ENCODE measurements around the gene CSNK2A2.

CSNK2A2 gene

DNA sequence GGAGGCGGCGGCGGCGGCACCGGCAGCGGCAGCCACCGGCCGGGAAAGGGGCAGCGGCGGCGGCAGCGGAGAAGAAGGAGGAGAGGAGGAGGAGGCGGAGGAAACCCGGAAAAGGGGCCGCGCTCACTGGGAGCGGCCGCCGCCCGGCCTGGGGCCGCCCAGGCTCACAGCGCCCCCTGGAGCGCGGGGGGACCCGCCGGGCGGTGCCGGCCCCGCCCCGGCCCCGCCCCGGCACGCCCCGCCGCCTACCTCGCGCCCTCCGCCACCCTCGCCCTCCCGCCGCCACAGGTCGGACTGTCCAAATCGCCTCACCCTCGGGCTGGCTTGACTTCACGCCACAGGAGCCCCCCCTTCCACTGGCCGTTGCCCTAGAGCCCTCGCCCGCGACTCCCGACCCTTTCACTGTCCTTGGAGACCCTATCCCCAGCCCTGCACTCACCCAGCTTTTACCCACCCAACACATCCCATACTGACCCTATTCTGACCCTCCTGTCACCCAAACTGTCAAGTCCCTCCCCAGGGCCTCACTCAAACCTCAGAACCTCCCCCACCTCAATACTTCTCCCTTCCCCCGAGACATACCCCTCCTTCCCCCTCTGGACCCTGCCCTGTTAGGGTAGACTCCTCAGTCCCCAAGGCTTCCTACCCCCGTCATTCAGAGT lies at the start of gene CSNK2A2:
Gene CSNK2A2 (minus strand): TSS at position 85 of the 662 bp plus-strand sequence. CDS start 370 bp downstream, outside the sequence.
- DNase-seq (ENCODE audit: low read depth in 1 of 2, low spot score in 1 of 2) = peak; percentile 36 to 64

DNA sequence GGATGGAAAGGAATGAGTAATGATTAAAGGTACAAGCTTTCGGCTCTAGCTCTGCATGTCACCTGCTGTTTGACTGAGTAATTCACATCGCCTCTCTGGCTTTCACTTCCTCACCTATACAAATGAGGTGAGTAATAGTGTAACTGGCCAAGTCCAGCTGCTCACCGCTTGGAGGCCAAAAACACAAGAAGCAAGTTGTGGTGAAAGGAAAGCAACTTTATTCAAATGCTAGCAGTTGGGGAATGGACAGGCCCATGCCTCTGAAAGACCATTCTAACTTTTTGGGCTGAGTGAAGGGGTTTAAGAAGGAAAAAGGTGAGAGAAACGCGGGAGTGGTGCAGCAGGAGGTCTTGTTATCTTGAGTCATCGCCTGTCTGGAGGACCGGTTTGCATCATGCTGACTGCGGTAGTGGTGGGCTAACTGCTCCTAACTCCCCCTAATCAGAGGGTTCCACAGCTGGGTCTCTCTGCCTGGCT lies 45.7 kb upstream of the CSNK2A2 start:
- no peak for DNase-seq (ENCODE audit: low read depth in 1 of 2, low spot score in 1 of 2)

- no peak for DNase-seq (ENCODE audit: low read depth in 1 of 2, low spot score in 1 of 2)
Measured at GRCh38 chr16:58236831-58237230, 38.9 kb upstream of the CSNK2A2 start.

- DNase-seq (ENCODE audit: low read depth in 1 of 2, low spot score in 1 of 2) = peak; percentile 10 to 33
Measured at GRCh38 chr16:58236231-58236690, 38.4 kb upstream of the CSNK2A2 start.

GRCh38 chr16:58235663-58236062 lies 37.8 kb upstream of the CSNK2A2 start:
- DNase-seq (ENCODE audit: low read depth in 1 of 2, low spot score in 1 of 2) = no peak

DNA sequence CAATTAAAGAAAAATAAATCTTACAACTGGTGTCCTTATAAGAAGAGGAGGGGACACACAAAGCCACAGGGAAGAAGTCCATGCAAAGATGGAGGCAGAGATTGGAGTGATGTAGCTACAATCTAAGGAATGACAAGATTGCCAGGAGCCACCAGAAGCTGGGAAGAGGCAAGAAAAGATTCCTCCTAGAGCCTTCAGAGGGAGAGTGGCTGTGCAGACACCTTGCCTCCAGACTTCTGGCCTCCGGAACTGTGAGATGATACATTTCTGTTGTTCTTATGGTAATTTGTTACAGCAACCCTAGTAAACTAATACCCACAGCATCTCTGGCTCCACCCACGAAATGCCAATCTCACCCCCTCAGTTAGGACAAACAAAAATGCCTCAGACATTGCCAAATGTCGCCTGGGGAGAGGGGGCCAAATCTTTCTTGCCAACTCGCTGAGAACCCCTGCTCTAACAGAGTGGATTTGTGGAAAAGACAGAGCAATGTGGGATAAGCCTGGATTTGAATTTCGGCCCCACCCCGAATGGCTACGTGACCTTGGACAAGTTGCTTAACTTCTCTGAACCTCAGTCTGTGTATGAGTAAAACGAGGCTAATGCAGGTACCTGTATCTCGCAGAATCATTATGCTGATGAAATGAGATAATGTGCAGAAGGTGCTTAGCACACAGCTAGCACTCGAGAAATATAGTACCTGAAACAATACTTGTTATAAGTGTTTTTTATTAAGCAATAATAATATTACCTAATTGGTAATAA lies 37.1 kb upstream of the CSNK2A2 start:
- DNase-seq (ENCODE audit: low read depth in 1 of 2, low spot score in 1 of 2) = no peak

GRCh38 chr16:58230259-58230658 lies 32.4 kb upstream of the CSNK2A2 start:
- no peak for DNase-seq (ENCODE audit: low read depth in 1 of 2, low spot score in 1 of 2)

- DNase-seq (ENCODE audit: low read depth in 1 of 2, low spot score in 1 of 2) = no peak
Measured at GRCh38 chr16:58226790-58227189, 28.9 kb upstream of the CSNK2A2 start.

DNA sequence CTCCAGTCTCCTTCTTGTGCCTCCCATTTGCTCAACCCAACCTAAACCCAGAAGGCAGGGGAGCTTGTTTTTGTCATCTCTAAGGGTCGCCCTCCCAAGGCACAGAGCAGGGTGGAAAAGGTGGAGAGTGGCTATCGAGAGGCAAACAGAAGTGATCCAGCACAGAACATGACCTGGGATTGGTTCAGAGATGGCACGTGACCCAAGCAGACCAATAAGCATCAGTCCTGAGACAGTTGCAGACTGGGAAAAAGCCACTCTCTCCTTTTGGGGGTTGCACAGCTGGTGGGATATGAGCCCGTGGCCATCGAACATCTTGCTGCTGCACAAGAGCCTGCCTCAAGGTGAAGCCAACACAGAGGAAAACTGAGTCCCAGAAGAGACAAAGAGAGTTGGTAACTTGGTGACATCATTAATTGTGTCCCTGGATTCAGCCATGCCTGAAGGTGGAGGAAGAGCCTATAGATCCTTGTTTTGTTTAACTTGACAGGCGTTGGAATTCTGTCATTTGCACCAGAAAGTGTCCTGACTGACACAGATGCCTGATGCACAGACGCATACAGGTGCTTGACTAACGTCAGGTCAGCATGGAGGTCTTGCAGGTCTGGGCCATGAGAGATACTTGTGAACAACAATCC lies 28.2 kb upstream of the CSNK2A2 start:
- no peak for DNase-seq (ENCODE audit: low read depth in 1 of 2, low spot score in 1 of 2)

DNA sequence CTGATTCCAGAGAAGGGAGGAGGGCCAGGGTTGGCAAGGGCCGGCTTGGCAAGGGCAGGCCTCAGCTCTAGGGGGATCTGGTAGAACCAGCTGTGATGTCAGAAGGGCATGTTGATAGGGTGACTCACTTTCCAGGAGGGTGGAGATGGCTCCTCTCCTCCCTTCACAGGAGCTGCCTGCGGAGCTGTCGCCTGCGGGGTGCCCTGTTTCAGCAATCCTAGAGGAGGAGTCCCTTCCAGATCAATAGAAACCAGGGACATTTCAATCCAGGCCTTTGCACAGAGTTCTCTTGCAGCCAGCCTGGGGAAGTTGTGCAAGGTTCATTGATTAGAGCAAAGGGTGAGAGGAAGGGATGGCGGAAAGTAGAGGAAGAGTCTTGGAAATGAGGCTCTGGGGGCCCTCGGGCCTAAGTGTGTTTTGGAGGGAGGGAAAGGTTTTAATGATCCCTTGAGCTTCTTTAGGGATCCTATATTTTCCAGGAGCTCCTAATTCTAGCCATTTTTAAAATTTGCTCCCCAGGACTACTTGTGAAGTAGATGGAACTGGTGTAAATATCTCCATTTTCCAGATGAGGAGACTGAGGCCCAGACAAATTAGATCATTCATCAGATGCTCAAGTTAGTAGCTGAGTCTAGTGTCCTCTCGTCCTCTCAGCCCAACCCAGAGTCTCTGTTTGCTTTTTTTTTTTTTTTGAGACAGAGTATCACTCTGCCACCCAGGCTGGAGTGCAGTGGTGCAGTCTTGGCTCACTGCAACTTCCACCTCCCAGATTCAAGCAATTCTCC lies 24.8 kb upstream of the CSNK2A2 start:
- no peak for DNase-seq (ENCODE audit: low read depth in 1 of 2, low spot score in 1 of 2)

GRCh38 chr16:58219432-58219831 lies 21.5 kb upstream of the CSNK2A2 start:
- no peak for DNase-seq (ENCODE audit: low read depth in 1 of 2, low spot score in 1 of 2)

DNA sequence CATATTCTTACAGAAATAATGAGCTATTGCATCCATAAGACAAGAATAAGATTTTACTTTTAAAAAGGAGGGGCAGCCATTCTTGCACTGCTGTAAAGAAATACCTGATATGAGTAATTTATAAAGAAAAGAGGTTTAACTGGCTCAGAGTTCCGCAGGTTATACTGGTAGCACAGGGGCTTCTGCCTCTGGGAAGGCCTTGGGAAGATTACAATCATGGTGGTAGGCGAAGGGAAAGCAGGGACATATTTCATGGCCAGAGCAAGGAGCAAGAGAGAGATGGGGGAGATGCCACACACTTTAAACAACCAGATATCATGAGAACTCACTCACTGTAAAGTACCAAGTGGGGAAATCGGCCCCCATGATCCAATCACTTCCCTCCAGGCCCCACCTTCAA lies 20.9 kb upstream of the CSNK2A2 start:
- no peak for DNase-seq (ENCODE audit: low read depth in 1 of 2, low spot score in 1 of 2)

GRCh38 chr16:58217311-58217925 lies 19.5 kb upstream of the CSNK2A2 start:
- no peak for DNase-seq (ENCODE audit: low read depth in 1 of 2, low spot score in 1 of 2)

DNA sequence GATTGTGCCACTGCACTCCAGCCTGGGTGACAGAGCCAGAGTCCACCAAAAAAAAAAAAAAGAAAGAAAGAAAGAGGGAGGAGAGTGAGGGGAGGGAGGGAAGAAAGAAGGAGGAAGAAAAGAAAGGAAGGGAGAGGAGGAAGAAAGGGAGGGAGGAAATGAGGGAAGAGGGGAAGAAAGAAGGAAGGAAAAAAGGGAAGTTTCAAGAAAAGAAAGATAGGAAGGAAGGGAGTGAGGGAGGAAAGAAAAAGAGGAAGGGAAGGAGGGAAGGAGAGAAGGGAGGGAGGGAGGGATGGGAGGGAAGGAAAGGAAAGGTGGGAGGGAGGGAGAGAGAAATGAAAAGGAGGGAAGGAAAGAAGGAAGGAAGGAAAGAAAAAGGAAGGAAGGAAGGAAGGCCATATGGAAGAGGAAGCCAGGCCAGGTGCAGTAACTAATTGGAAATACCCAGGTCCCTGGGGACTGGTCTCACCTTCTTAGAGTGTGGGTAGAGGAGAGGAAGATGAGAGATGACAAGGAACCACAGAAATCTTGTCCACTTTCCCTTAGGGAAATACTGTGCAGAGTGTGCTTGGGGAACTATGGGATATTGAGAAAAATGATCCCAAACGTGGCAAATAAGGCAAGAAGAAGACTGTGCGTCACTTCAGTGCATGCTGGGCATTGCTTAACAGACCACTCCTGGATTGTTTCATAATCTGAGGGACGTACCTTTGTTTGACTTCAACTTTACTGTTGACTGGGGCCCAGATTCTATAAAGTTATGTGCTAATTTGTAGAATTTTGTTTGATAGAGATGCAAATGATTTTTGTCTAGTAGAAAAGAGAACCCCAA lies 15.1 kb upstream of the CSNK2A2 start:
- no peak for DNase-seq (ENCODE audit: low read depth in 1 of 2, low spot score in 1 of 2)

GRCh38 chr16:58211846-58212245 lies 13.9 kb upstream of the CSNK2A2 start:
- no peak for DNase-seq (ENCODE audit: low read depth in 1 of 2, low spot score in 1 of 2)

DNA sequence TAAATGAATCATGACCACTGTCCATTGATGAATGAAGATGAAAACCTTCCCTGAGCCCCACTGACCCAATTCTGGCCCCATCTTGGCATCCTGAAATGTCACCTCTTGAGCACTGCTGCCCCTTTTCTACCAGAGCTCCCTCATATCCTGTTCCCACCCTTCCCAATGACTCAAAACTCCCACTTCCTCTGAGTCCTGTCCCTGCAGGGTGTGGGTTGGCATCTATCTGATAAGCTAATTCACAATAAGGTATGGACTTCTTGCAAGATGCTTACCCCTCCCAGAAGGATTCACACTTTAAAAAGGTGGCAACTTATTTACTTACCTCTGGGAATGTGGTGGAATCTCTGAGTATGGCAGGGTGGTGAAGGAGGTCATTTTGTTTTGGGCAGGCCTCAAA lies 13.3 kb upstream of the CSNK2A2 start:
- no peak for DNase-seq (ENCODE audit: low read depth in 1 of 2, low spot score in 1 of 2)

DNA sequence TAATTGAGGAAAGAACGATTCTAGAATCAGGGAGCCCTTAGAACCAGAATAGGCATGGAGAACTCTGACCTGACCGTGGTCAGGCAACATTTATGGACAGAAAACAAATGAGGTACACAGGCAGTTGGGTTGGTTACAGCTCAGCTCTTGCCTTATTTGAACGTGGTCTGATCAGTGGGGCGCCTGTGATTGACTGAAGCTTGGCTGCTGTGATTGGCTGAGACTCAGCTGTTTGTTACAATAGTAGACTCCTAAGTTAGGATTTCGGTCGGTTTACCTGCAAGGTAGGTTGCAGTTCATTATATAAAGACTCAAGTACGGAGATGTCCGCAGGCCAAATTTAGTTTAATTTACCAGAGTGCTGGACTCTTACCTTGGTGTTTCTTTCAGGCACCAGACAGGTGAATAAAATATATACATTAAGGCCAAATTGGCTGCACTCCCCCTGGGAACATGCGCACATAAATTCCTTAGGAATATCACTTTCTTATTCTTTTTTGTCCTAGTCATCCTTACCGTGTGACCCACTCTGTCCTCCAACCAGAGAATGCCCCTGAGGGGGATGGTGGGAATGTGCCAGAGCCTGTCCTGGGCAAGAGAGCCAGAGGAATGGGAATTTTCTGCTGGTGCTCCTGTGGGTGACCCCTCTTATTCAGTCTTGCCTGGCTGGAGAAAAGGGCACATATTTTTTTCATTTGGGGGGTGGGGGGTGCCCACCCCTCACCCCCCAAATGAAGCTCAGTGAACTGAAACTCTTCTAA lies 7.5 kb upstream of the CSNK2A2 start:
- no peak for DNase-seq (ENCODE audit: low read depth in 1 of 2, low spot score in 1 of 2)

GRCh38 chr16:58201163-58201562 lies 3.3 kb upstream of the CSNK2A2 start:
- no peak for DNase-seq (ENCODE audit: low read depth in 1 of 2, low spot score in 1 of 2)
